GM12878 (cell line): Measurements from ENCODE around the gene ZNF813. TPM values are rescaled to one million over a fixed set of nuclear protein-coding genes. Genes with fewer than 3 reads are reported as not detected.

ENCODE experiments used
- CEBPB ChIP-seq, 2 experiments: fragments of 150-350 bp in 1 of 2; IDR thresholded peaks; 2 replicates each; pipeline ENCODE4 v1.6.1; 2012 to 2014; ENCODE audit warnings: low read depth in 2 of 2, low read length in 2 of 2, borderline replicate concordance in 1 of 2, inconsistent platforms in 1 of 2
- CTCF ChIP-seq, 3 experiments: IDR thresholded peaks in 2 of 3; conservative IDR thresholded peaks in 1 of 3; 2 replicates each; pipeline ENCODE4 v1.5.1; 2011; ENCODE audit warnings: low read depth in 3 of 3, low read length in 3 of 3, mild to moderate bottlenecking in 3 of 3, control low read depth in 2 of 3, moderate library complexity in 2 of 3, inconsistent platforms in 1 of 3, mixed read lengths in 1 of 3; ENCODE audit not compliant: control insufficient read depth in 2 of 3, insufficient read depth in 1 of 3; ENCODE audit errors: extremely low read depth in 1 of 3
- CUX1 ChIP-seq: IDR thresholded peaks from 2 replicates; pipeline ENCODE4 v1.6.1; 2012; ENCODE audit warnings: improper control_type of control experiment, low read depth, low read length; ENCODE audit not compliant: insufficient replicate concordance
- EED ChIP-seq: sonication (generic); IDR thresholded peaks from 2 replicates; pipeline ENCODE4 v1.6.1; 2016; ENCODE audit warnings: antibody characterized with exemption, low read depth
- HDAC2 ChIP-seq: fragments of 200-600 bp; sonication (generic); IDR thresholded peaks from 2 replicates; pipeline ENCODE4 v1.6.1; 2017
- MYB ChIP-seq: fragments of 150-350 bp; IDR thresholded peaks from 2 replicates; pipeline ENCODE4 v1.6.1; 2014; ENCODE audit warnings: mild to moderate bottlenecking, low read depth, low read length, borderline replicate concordance
- NBN ChIP-seq: fragments of 450-650 bp; IDR thresholded peaks from 2 replicates; pipeline ENCODE4 v1.6.1; 2016
- NR2C1 ChIP-seq: fragments of 450-650 bp; IDR thresholded peaks from 2 replicates; pipeline ENCODE4 v1.6.1; 2017; ENCODE audit warnings: antibody characterized with exemption, mild to moderate bottlenecking, moderate library complexity
- PAX5 ChIP-seq: IDR thresholded peaks from 2 replicates; pipeline ENCODE4 v1.6.1; 2011; ENCODE audit warnings: low read depth, low read length, borderline replicate concordance
- PML ChIP-seq: IDR thresholded peaks from 2 replicates; pipeline ENCODE4 v1.6.1; 2012; ENCODE audit warnings: low read length, inconsistent platforms
- RB1 ChIP-seq: fragments of 450-650 bp; formaldehyde crosslinking; IDR thresholded peaks from 2 replicates; pipeline ENCODE4 v1.6.1; 2017; ENCODE audit warnings: mild to moderate bottlenecking, borderline replicate concordance
- ZNF24 ChIP-seq: fragments of 450-650 bp; IDR thresholded peaks from 2 replicates; pipeline ENCODE4 v1.6.1; 2017; ENCODE audit warnings: antibody characterized with exemption, mild to moderate bottlenecking
- ZNF274 ChIP-seq: IDR thresholded peaks from one replicate; pipeline ENCODE4 v1.8.0; 2011; ENCODE audit not compliant: insufficient read length, insufficient read depth
- ZSCAN29 ChIP-seq: fragments of 450-650 bp; IDR thresholded peaks from 2 replicates; pipeline ENCODE4 v1.6.1; 2017; ENCODE audit warnings: mild to moderate bottlenecking, moderate library complexity
- polyA plus RNA-seq, 11 experiments: library from polyadenylated mRNA; depleted of rRNA in 4 of 11; unstranded in 6 of 11; stranded (reverse) in 5 of 11; fragments of >200 nt; fragmentation: Nextera tagmentation in 4 of 11; fragmentation: Illumina TruSeq in 1 of 11; extraction: Ambion mirVana in 4 of 11; extraction: Trizol in 1 of 11; gene quantifications; 1 replicate in 1 of 11; 2 replicates in 10 of 11; pipeline versions ENCODE4 v1.2.1 to v1.2.3, GENCODE V29; 2011 to 2016; ENCODE audit warnings: inconsistent platforms in 2 of 11, missing spikeins in 2 of 11, low read depth in 1 of 11
- total RNA-seq, 4 experiments: library from RNA; depleted of rRNA in 3 of 4; stranded (reverse); fragments of >200 nt in 3 of 4; fragmentation: Illumina TruSeq in 1 of 4; extraction: Trizol in 1 of 4; gene quantifications; 2 replicates each; pipeline versions ENCODE4 v1.2.1 to v1.2.3, GENCODE V29; 2013 to 2021

Gene ZNF813
- total and polyA plus RNA-seq, 10 of the 15 experiments (the other 5 are each of a cell fraction or from before 2014, with no cell fraction given), result 0.27 to 4.8 (median 2.6) TPM

GRCh38 chr19:53541971-53542370, 74.4 kb downstream of the ZNF813 start (continued):
- TF ChIP-seq NR2C1 (no peak), PML (no peak), CEBPB (IDR thresholded peaks at IDR 0.05; ENCODE audit: borderline replicate concordance in 1 of 2, low read depth in 2 of 2, low read length in 2 of 2) (no peak), PAX5 (no peak), ZNF24 (no peak), NBN (no peak), ZSCAN29 (no peak), EED (no peak), HDAC2 (no peak), CTCF (IDR thresholded peaks at IDR 0.05 in 2 of 3, conservative IDR thresholded peaks at IDR 0.05 in 1 of 3; ENCODE audit: control insufficient read depth in 2 of 3, extremely low read depth in 1 of 3, insufficient read depth in 1 of 3, low read depth in 3 of 3, low read length in 3 of 3) (no peak), RB1 (no peak), MYB (no peak), ZNF274 (no peak), CUX1 (no peak)
